ENCODE results near the gene STRN3.
"Not testable (repeated sequence)": the region's sequence is repeated elsewhere in the genome, so short reads cannot be mapped to it uniquely, and the experiment has no call there.

GRCh38 chr14:31004007-31004406, 22.2 kb downstream of the STRN3 start:
- TF ChIP-seq POLR2A (IDR thresholded peaks at IDR 0.05; ENCODE audit: low read length); GATA1 (IDR thresholded peaks at IDR 0.05; ENCODE audit: low read depth, low read length): not testable (repeated sequence)

Measured in erythroblast (primary cell).